HG02885 (cell line): ENCODE data around the gene BACH2.
A peak's percentile ranks its signal among the peaks of the same experiment; 100 is the strongest.
"Not testable (repeated sequence)": the region's sequence is repeated elsewhere in the genome, so short reads cannot be mapped to it uniquely, and the experiment has no call there.

ENCODE experiments used
- ATAC-seq: cut with Tn5 transposase; IDR thresholded peaks from one replicate; pipeline ENCODE4 v1.9.1; 2021; ENCODE audit warnings: mild to moderate bottlenecking; ENCODE audit not compliant: unreplicated experiment, poor library complexity

The BACH2 gene

DNA sequence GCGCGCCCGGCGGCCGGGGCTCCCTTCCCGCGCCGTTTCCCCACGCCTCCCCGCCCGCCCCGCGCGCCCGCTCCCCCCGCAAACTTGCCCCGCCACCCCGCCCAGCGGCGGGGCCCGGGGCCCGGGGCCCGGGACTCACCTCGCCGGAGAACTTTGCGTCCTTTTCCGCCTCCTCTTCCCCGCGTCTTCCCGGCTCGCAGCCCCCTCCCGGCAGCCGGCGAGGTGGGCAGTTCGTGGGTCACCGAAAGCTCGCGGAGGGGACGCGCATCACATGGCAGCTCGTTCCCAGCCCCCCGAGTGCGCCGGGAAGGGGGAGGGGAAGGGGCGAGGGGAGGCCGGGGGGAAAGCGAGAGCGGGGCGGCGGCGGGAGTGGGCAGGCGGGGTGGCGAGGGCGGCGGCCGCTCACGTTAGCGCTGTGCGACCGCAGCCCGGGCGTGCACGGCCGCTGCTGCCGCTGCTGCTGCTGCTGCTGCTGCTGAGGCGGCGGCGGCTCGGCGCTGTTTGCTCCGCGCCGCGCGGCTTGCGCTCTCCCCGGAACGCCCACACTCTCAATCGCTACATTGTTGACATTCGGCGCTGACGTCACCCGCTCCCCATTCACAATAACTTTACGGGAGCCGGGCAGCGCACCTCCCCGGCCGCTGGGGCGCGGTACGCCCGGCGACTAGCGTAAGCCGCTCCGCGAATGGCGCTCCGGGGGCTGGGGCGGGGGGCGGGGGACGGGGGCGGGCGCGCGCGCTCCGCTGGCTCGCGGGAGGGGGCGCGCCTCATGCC is at the start of gene BACH2:
Gene BACH2, minus strand, starts transcription at position 503 of the 774 bp plus-strand sequence. CDS start 287,999 bp downstream, outside the sequence.
- ATAC-seq, result peak; percentile 78

DNA sequence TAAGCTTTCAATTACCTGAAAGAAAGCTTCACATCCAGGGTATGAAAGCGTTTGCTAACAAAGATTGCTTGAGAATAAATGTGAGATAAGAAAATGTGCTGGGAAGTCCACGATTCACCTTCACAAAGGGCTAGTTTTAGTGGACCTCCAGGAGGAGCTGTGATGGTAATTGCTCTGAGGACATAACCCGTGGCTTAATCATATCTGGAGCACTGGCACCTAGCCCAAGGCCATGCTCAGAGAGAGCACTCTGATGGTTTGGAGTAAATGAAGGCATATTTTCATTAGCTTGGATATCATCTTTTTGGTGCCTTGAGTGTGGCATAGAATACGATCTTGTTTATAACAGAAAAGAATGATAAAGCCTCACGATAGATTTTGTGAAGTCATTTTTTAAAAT is 46.9 kb upstream of the BACH2 start:
- no peak for ATAC-seq

DNA sequence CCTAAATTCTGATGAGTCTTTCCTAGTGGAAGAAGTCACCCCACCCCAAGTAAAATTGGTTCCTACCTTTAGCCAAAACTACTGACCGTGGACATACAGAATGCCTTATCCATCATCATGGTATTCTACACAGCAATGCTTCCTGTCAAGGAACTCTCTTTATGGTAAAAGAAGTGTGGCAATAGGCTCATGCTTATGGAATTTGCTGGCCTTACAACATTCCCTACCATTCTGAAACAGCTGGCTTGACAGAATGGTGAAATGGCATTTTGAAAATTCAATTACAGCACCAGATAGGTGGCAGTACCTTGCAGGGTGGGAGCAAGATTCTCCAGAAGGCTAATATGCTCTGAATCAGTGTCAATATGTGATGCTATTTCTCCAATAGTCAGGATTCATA is 41.8 kb upstream of the BACH2 start:
- no peak for ATAC-seq

DNA sequence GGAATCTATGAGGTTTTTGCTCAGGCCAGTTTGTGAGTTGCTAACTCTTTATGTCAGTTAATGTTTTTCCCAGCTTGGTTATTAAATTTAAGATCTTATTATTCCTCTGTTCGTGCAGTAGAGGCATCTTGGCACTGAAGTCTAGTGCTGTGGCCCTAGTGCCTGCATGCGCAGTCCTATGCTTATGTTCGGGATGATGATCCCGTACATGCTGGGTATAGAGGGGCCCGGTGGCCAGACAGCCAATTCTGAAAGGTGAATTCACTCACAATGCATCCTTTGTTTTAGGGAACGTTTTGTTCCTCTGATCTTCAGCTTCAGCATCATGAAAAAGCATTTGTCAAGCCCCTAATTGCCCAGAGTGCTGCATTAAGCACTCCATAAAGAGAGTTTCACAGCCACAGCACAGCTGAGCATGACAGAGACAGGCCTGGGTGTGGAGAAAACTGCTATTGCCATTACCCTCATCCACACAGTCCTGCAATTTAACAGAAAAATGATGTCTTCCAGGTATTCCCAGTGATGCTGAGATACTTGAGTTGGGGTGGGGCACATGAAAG is 39.8 kb upstream of the BACH2 start:
- no peak for ATAC-seq

DNA sequence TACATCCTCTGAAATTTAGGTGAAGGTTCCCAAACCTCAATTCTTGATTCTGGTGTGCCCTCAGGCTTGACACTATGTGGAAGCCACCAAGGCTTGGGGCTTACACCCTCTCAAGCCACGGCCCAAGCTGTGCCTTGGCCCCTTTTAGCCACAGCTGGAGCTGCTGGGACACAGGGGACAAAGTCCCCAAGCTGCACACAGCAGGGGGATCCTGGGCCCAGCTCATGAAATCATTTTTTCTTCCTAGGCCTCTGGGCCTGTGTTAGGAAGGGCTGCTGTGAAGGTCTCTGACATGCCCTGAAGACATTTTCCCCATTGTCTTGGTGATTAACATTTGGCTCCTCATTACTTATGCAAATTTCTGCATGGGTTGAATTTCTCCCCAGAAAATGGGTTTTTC is 37.3 kb upstream of the BACH2 start:
- no peak for ATAC-seq

DNA sequence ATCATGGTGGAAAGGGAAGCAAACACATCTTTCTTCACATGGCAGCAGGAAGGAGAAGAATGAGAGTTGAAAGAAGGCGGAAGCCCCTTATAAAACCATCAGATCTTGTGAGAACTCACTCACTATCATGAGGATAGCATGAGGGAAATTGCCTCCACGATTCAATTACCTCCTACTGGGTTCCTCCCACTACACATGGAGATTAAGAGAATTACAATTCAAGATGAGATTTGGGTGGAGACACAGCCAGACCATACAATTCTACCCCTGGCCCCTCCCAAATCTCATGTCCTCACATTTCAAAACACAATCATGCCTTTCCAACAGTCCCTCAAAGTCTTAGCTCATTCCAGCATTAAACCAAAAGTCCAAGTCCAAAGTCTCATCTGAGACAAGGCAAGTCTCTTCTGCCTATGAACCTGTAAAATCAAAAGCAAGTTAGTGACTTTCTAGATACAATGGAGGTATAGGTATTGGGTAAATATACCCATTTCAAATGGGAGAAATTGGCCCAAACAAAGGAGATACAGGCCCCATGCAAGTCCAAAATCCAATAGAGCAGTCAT is 36.4 kb upstream of the BACH2 start:
- ATAC-seq, result not testable (repeated sequence)

DNA sequence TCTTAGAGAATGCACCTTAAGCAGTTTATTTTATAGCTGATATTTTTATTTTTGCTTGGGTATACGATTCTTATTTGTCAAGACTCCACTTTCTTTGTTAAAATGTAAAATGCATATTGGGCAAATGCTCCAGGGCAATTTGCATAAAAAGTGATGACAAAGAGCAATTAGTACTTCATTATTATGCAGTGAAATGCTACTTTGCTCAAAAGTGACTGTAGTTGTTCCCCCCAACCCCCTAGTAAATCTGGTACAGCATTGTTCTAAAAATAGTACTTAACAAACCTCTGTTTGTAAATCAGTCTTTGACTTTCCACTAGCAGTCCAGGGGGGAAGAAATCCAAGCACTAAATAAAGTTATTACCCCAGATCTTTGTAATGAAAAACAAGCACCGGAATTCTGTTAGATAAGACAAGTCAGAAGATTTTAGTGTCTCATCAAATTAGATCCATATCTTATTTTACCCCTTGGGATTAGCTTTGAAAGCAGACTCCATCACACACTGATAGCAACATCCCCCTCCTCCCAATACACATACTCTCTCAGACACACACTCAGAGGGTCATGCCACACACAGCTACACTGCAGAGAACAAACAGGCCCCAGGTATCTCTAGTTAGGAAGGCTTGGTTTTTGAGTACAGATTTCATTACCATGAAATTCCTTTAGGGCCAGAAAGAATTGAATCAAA is 32.9 kb upstream of the BACH2 start:
- no peak for ATAC-seq

DNA sequence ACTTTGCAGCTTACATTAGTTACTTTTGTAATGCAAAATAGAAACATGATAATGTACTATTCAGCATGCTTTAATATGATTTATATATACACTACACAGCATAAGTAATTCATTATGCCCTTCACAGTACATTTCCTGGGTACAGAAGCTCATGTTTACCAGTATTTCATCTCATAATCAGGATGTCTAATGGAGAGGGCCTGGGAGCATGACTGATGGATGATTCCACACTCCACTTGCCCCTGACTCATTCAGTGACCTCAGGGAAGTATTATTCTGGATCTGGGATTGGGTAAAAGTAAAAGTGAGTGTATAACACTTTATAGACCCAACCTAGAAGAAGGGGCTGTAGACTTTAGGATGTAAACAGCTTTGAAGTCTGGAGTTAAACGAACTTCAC is 31.4 kb upstream of the BACH2 start:
- ATAC-seq, result no peak

DNA sequence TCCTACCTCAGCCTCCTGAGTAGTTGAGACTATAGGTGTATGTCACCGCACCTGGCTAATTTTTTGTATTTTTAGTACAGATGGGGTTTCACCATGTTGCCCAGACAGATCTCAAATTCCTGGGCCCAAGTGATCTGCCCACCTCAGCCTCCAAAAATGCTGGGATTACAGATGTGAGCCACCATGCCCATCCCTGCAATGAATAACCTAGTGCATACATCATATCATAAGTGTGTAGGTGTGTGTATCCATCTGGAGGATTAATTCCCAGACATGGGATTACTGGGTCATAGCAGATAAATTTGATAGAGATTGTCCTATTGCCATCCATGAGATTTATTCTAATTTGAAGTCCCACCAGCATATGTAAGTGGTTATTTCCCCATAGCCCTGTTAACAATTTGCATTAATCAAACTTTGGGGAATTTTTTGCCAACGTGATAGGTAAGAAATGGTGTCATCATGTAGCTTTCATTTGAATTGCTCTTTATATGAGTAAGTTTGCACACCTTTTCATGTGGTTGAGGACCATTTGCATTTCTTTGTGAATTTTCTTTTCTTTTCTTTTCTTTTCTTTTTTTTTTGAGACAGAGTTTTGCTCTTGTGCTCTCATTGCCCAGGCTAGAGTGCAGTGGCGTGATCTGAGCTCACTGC is 29.9 kb upstream of the BACH2 start:
- no peak for ATAC-seq

DNA sequence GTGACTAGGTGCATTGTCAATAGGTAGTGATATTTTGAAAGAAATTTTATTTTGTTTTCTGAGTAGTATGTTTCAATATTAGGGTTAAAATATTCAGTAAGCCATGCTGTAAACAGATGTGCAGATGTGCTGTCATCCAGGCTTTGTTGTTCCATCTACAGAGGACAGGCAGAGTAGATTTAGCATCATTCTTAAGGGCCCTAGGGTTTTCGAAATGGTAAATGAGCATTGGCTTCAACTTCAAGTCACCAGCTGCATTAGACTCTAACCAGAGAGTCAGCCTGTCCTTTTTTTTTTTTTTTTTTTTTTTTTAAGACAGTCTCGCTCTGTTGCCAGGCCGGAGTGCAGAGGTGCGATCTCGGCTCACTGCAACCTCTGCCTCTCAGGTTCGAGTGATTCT is 27.1 kb upstream of the BACH2 start:
- ATAC-seq, result no peak

DNA sequence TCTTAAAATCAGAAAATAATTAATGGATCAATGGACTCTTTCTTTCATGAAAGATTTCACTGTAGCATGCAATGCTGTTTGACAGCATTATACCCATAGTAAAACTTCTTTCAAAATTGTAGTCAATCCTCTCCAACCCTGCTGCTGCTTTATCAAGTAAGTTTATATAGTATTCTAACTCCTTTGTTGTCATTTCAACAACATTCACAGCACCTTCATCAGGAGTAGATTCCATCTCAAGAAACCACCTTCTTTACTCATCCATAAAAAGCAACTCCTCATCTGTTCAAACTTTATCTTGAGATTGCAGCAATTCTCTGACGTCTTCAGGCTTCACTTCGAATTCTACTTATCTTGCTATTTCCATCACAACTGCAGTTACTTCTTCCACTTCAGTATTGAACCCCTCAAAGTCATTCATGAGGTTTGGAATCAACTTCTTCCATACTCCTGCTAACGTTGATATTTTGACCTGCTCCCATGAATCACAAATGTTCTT is 26.4 kb upstream of the BACH2 start:
- ATAC-seq, result no peak

DNA sequence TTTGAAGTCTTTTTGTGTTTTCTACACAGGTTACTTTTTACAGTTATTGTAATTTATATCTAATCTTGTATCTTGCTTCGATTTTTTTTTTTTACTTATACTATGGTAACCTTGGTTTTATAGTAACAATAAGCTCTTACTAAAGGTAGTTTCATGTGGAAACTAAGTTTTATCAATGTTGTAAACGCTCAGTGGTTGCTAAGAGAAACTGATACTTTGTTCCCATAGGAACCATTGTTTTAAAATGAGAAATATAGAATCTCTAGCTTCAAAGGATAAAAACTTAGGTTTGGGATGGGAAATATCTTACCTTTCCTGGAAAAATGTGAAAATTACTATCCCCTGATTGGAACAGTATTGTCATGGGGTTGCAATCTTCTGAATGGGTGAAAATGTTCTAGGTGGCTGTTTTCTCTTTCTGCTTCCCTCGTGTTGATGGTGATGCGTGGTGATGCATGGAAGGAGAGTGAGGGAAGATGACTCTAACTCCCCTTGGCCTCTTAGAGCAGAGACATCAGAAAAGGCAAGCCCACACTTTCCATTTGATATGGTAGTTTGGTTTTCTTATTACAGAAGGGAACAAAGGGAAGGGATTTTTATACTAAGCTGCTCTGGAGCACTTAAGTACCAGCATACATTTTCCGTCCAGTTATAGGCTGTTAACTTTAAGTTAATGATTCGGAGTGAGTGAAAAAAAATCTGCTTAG is 23.5 kb upstream of the BACH2 start:
- no peak for ATAC-seq

DNA sequence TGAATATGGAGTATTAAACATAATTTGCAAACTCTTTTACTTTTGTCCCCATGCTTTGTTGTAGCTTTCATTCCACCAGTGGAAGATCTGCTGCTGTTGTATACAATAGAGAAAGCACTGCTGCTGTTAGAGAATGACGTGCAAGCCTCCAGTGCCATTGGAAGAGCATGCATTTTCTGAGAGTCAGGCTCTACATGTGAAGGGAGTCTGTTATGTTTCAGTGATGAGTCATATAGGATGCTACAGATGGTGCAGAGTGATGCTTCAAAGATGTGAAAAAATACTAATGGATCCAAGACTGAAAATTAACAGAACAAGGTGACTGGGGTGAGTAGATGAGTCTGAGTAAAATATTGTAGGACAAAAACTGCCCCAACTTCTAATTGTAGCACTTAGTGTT is 22.4 kb upstream of the BACH2 start:
- no peak for ATAC-seq

DNA sequence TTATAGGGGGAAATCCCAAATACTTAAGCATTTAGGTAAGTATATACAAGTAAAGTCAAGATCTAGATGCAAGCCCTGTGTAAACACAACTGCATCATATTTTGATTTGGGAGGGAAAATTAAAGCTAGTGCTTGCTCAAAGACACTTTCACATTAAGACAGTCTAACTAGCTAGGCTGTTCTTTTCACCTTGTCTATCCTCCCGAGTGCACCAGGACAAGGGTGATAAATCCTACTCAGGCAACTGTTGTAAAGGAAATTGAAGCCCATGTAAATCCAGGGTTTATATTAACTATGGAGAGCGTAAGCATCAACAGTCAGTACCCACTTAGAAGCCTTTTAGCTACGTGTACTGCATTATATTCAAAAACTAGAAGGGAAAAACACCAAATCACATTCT is 19.3 kb upstream of the BACH2 start:
- no peak for ATAC-seq

DNA sequence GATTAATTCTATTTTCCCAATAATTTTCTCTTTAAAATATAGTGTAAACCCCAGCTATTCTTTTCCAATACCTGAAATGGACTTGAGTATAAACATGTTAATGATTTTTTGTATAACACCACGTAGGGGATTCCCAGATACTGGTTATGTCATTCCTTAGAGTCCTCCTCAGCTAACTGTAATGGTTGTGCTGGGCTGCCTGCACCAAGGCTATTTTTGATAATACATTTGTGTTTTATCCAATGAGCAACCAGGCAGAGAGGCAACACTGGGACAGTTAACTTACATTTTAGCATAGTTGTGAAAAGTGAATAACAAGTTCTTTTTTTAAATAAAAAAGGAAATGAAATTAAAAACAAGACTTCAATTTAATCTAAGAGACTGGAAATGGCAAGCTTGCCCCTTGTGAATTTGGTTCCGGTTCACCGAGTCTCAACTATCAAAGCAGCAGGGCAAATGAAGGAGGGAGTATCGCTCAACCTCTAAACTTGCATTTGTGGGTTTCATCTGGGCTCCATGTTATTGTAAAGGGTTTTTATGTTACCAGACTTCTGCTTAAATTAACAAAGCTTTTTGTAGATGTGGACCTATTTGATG is 18.8 kb upstream of the BACH2 start:
- ATAC-seq, result no peak

DNA sequence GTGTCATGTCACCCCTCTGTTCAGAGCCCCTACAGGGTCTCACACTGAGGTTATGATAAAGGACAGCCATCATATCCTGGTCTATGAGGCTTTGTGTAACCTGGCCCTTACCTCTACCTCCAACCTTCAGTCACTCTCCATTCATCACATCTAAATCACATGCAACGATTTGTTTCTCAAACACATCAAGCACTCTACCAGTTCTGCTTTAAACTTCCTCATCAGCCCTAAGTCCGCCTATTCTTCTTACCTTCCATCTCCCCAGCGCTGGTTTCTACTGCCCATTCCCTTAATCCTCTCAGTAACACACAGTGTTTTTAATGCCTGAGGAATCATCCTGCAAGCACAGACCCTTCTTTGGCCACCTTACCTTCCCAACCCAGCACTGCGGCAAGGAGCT is 17.9 kb upstream of the BACH2 start:
- ATAC-seq, result no peak

DNA sequence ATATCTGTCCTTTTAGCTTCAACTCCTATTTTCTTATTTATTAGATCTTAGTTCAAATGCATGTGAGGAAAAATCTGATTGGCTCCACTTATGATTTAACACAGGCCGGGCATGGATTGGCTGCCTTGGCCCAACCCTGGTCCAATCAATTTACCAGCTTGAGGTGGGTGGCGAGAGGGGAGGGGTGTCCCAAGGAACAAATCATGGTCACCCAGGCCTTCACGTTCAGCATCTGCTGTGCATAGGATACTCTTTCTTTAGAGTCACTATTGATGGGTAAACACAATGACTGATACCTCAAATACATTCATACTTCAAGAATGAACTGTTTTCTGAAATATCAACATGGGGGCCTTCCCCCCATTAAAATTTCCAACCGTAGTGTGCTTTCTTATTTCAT is 14.9 kb upstream of the BACH2 start:
- ATAC-seq, result no peak

DNA sequence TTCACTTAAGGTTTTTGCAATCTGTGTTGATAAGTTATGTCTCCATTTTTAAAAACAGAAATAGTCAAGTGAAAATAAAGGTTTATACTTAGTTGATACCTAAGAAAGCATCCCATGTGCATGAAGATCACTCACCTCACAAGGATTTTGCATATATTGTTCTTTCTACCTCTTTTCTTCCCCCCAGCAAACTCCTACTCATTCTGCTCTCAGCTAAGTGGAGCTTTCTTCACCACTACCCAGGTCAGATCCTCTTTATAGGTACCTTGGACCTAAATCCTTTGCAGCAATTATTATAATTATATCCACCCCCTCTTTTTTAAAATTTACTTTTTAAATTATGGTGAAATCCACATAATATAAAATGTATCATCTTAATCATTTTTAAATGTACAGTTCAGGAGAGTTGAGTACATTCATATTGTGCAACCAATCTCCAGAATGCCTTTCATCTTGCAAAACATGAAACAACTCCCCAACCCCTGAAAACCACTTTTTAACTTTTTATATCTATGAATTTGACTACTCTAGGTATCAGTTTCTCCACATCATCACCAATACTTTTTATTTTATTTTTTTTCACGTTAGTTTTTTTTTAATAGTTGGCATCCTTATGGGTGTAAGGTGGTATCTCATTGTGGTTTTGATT is 9.3 kb upstream of the BACH2 start:
- ATAC-seq, result no peak

DNA sequence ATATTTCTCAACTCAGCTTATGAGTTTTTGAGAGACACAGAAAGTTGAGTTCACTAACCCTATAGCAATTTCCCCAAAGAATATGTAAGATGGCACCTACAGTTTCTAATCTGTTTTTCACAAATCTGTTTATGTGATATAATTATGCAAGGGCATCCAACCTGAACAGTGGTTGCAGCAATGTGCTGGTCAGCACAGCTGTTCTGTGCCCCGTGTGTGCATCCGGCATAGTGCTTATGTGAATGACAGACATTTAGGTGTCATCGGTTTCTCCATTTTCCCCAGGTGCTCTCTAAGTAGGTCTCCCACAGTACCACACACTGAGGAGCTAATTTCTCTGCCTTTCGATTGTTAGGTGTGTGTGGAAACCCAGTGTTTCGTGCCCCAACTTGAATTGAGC is 7.7 kb upstream of the BACH2 start:
- no peak for ATAC-seq
